Panc1 (cell line): ENCODE measurements around the gene PMS1. TPM values are rescaled to one million over a fixed set of nuclear protein-coding genes. Genes with fewer than 3 reads are reported as not detected.

Source experiments
- ATAC-seq: fragments of 200-7000 bp; cut with Tn5 transposase; 2 replicates; pipeline ENCODE4 v1.9.1; 2020; ENCODE audit warnings: mild to moderate bottlenecking, moderate library complexity
- BruUV-seq: library from RNA; stranded (reverse); fragments of 400-500 nt; replicated peaks from 2 replicates; lab custom pipeline; 2021; lab: Mats Ljungman, UMichigan
- CTCF ChIA-PET: fragments of 300-600 bp; sonication (Branson Sonifier 250); formaldehyde crosslinking; loops from one replicate; lab custom pipeline; 2022; ENCODE audit warnings: antibody characterized with exemption; lab: Charles Lee
- POLR2A ChIA-PET: fragments of 300-600 bp; sonication (Branson Sonifier 250); formaldehyde crosslinking; loops from one replicate; lab custom pipeline; 2022; ENCODE audit warnings: antibody characterized with exemption; lab: Charles Lee
- DNase-seq: peaks from one replicate; pipeline ENCODE4 v3.0.0-alpha.2; 2010; ENCODE audit warnings: low read depth, low spot score
- H3K27ac ChIP-seq: 2 replicates; pipeline ENCODE4 v1.5.1; 2011; ENCODE audit warnings: mild to moderate bottlenecking, low read length, inconsistent platforms
- H3K27me3 ChIP-seq: fragments of 200-500 bp; sonication (Bioruptor generic); 2 replicates; pipeline ENCODE4 v1.6.0; 2014; ENCODE audit warnings: low read length, inconsistent platforms; ENCODE audit not compliant: control insufficient read depth, insufficient read depth
- H3K36me3 ChIP-seq: fragments of 200-500 bp; sonication (Bioruptor generic); 2 replicates; pipeline ENCODE4 v1.5.1; 2014; ENCODE audit warnings: inconsistent platforms, mild to moderate bottlenecking, low read length, moderate library complexity; ENCODE audit not compliant: control insufficient read depth, insufficient read depth
- H3K4me1 ChIP-seq: 2 replicates; pipeline ENCODE4 v1.5.1; 2011; ENCODE audit warnings: inconsistent platforms, mild to moderate bottlenecking, low read length, moderate library complexity; ENCODE audit not compliant: control insufficient read depth, insufficient read depth
- H3K4me3 ChIP-seq, 2 experiments: 2 replicates each; pipeline ENCODE4 v1.5.1; 2011 to 2012; ENCODE audit warnings: low read depth in 2 of 2, low read length in 2 of 2, mild to moderate bottlenecking in 2 of 2, inconsistent platforms in 1 of 2, moderate library complexity in 1 of 2
- H3K9me3 ChIP-seq: fragments of 200-500 bp; sonication (Bioruptor generic); 2 replicates; pipeline ENCODE4 v1.5.1; 2014; ENCODE audit warnings: low read depth, mild to moderate bottlenecking, inconsistent platforms, low read length, moderate library complexity; ENCODE audit not compliant: control insufficient read depth, insufficient read depth
- POLR2AphosphoS5 ChIP-seq: IDR thresholded peaks from 2 replicates; pipeline ENCODE4 v1.6.1; 2012; ENCODE audit warnings: mild to moderate bottlenecking, low read depth, low read length, moderate library complexity
- SIN3A ChIP-seq: IDR thresholded peaks from 2 replicates; pipeline ENCODE4 v1.6.1; 2012; ENCODE audit warnings: low read depth, mild to moderate bottlenecking, low read length, moderate library complexity, borderline replicate concordance; ENCODE audit not compliant: insufficient read depth
- TCF7L2 ChIP-seq: IDR thresholded peaks from 2 replicates; pipeline ENCODE4 v1.6.1; 2011; ENCODE audit warnings: mild to moderate bottlenecking, low read depth, low read length, inconsistent platforms
- in situ Hi-C: cut with HindIII; loops from 2 replicates; pipeline ENCODE4 v1.10.0; 2016; ENCODE audit warnings: low sequenced_read_pairs, low pct_unique_long_range_greater_than_20kb
- intact Hi-C: fragments of 100-400 bp; cut with micrococcal nuclease; formaldehyde crosslinking; loops from one replicate; pipeline ENCODE4 v1.10.0; 2022; ENCODE audit not compliant: unreplicated experiment
- total RNA-seq: library from RNA; stranded (reverse); gene quantifications from one replicate; pipeline ENCODE4 v1.2.1, GENCODE V29; 2021; ENCODE audit not compliant: unreplicated experiment
- TF ChIP-seq, protein P1 (sequence below): fragments of 450-650 bp; IDR thresholded peaks from 2 replicates; pipeline ENCODE4 v1.5.1; 2017; ENCODE audit warnings: mild to moderate bottlenecking
- TF ChIP-seq, protein P2 (sequence below), 2 experiments: IDR thresholded peaks; 2 replicates each; pipeline ENCODE4 v1.6.1; 2011 to 2012; ENCODE audit warnings: low read depth in 2 of 2, control low read depth in 1 of 2, low read length in 1 of 2, mild to moderate bottlenecking in 1 of 2, moderate library complexity in 1 of 2; ENCODE audit not compliant: insufficient read depth in 1 of 2

PMS1 gene
- total RNA-seq, 1 experiment from 2014 or later, result 47.0 TPM

DNA sequence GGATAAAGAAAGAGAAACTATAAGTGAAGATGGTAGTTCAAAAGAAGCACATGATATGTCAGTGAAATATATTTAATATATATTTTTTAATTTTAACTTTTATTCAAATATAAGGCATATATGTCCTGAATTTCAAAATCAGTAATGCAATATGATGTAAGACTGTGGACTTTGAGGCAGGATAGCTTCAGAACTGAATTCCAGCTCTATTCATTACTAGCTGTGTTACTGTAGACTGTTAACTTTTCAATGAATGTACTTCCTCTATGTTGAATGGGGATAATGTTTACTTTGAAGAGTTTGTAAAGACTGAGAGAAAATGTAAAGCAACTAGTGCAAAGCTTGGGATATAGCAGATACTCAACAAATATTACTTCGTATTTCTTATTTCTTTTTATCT, 112.6 kb downstream of the PMS1 start:
- intact Hi-C loops, result no loop called here

DNA sequence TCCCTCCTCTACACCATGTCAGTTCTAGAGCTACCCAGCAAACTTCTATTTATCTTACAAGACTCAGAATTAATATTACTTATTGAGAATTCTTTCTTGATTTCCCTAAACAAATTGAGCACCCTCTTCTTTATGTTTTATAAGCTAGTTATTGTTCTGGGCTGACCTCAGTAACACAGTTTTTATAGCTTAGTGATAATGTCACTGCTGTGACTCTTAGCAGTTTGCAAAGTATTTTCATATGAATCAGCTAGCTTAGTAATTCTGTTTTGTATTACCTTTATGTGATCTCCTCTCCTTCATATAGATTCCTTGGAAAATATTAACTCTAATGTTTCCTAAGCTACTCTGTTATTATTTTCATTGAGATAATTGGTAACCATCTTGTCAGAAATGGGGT, 114.9 kb downstream of the PMS1 start:
- TF ChIP-seq POLR2AphosphoS5 (no peak), TCF7L2 (no peak)
- Histone ChIP-seq H3K4me1 (no peaks in the 10 kb centered on the region), H3K27ac (no peak overlapping the region), H3K4me3 (no peak overlapping the region), H3K36me3 (no peaks in the 10 kb centered on the region), H3K27me3 (0 out of 2 replicates have a peak, but pooled peaks cover 2% of the 10 kb centered on the region), H3K9me3 (no peaks in the 10 kb centered on the region)
- ChIA-PET CTCF (no interaction called here), POLR2A (no interaction called here)
- intact Hi-C loops (no loop called here), in situ Hi-C loops (no loop called here)
- no TSS peak for BruUV-seq
- ATAC-seq, result no peak
- DNase-seq, result no peak

More for the DNA sequence above, 112.6 kb downstream of the PMS1 start:
- CTCF ChIA-PET, result no interaction called here
- Histone ChIP-seq H3K27ac (no peak overlapping the region), H3K4me1 (no peaks in the 10 kb centered on the region), H3K36me3 (no peaks in the 10 kb centered on the region), H3K27me3 (0 out of 2 replicates have a peak, but pooled peaks cover 2% of the 10 kb centered on the region), H3K4me3 (no peak overlapping the region), H3K9me3 (no peaks in the 10 kb centered on the region)
- ATAC-seq (no peak), DNase-seq (no peak)
- no TSS peak for BruUV-seq
- TF ChIP-seq SIN3A (no peak), TCF7L2 (no peak), POLR2AphosphoS5 (no peak)
- TF ChIP-seq, protein P1, sequence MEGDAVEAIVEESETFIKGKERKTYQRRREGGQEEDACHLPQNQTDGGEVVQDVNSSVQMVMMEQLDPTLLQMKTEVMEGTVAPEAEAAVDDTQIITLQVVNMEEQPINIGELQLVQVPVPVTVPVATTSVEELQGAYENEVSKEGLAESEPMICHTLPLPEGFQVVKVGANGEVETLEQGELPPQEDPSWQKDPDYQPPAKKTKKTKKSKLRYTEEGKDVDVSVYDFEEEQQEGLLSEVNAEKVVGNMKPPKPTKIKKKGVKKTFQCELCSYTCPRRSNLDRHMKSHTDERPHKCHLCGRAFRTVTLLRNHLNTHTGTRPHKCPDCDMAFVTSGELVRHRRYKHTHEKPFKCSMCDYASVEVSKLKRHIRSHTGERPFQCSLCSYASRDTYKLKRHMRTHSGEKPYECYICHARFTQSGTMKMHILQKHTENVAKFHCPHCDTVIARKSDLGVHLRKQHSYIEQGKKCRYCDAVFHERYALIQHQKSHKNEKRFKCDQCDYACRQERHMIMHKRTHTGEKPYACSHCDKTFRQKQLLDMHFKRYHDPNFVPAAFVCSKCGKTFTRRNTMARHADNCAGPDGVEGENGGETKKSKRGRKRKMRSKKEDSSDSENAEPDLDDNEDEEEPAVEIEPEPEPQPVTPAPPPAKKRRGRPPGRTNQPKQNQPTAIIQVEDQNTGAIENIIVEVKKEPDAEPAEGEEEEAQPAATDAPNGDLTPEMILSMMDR, result no peak
- TF ChIP-seq, protein P2, sequence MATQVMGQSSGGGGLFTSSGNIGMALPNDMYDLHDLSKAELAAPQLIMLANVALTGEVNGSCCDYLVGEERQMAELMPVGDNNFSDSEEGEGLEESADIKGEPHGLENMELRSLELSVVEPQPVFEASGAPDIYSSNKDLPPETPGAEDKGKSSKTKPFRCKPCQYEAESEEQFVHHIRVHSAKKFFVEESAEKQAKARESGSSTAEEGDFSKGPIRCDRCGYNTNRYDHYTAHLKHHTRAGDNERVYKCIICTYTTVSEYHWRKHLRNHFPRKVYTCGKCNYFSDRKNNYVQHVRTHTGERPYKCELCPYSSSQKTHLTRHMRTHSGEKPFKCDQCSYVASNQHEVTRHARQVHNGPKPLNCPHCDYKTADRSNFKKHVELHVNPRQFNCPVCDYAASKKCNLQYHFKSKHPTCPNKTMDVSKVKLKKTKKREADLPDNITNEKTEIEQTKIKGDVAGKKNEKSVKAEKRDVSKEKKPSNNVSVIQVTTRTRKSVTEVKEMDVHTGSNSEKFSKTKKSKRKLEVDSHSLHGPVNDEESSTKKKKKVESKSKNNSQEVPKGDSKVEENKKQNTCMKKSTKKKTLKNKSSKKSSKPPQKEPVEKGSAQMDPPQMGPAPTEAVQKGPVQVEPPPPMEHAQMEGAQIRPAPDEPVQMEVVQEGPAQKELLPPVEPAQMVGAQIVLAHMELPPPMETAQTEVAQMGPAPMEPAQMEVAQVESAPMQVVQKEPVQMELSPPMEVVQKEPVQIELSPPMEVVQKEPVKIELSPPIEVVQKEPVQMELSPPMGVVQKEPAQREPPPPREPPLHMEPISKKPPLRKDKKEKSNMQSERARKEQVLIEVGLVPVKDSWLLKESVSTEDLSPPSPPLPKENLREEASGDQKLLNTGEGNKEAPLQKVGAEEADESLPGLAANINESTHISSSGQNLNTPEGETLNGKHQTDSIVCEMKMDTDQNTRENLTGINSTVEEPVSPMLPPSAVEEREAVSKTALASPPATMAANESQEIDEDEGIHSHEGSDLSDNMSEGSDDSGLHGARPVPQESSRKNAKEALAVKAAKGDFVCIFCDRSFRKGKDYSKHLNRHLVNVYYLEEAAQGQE (IDR thresholded peaks at IDR 0.05; ENCODE audit: insufficient read depth in 1 of 2, low read depth in 2 of 2, low read length in 1 of 2), result no peak
- in situ Hi-C loops, result no loop called here
- POLR2A ChIA-PET, result no interaction called here

DNA sequence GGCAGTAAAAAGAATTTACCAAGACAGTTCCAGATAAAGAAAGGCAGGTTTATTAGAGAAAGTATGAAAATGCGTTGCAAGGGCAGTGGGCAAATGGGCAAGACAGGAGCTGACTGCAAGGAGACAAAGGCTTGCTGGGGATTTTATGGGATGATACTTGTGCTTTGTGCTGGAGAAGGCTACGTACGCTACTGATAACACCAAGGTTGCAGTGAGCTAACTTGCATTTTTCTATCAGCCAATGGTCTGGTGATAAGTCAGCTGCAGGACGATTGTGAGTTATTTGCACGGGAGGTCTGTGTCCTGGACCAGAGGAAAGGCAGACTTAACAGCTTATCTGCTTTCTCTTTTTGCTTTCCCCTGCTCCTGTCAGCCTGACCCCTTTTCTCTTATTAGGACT, 116.5 kb downstream of the PMS1 start:
- intact Hi-C loops, result no loop called here
- TF ChIP-seq, protein P1, result no peak
- DNase-seq (no peak), ATAC-seq (no peak)
- in situ Hi-C loops, result no loop called here
- 0 out of 2 replicates have a peak, but pooled peaks cover 2% of the 10 kb centered on the region for H3K27me3 ChIP-seq
- H3K4me3 ChIP-seq, result no peak overlapping the region
- H3K27ac ChIP-seq, result no peak overlapping the region
- BruUV-seq, result no TSS peak
- H3K36me3 ChIP-seq, result no peaks in the 10 kb centered on the region
- no peaks in the 10 kb centered on the region for H3K4me1 ChIP-seq
- ChIA-PET POLR2A (interaction anchor here (0.7 kb wide), 1 partner anchor 387 kb away, joined by 3 read pairs; no protein-coding TSS in a partner anchor), CTCF (no interaction called here)
- H3K9me3 ChIP-seq, result no peaks in the 10 kb centered on the region
